MV-4-11 (cell line): ENCODE data around the gene SHANK2.
A peak's percentile ranks its signal among the peaks of the same experiment; 100 is the strongest.
"Not testable (repeated sequence)": the region's sequence is repeated elsewhere in the genome, so short reads cannot be mapped to it uniquely, and the experiment has no call there.

ENCODE experiments used
- DNase-seq: peaks from one replicate; lab custom pipeline; 2025; lab: John Stamatoyannopoulos, UW

SHANK2 gene

DNA sequence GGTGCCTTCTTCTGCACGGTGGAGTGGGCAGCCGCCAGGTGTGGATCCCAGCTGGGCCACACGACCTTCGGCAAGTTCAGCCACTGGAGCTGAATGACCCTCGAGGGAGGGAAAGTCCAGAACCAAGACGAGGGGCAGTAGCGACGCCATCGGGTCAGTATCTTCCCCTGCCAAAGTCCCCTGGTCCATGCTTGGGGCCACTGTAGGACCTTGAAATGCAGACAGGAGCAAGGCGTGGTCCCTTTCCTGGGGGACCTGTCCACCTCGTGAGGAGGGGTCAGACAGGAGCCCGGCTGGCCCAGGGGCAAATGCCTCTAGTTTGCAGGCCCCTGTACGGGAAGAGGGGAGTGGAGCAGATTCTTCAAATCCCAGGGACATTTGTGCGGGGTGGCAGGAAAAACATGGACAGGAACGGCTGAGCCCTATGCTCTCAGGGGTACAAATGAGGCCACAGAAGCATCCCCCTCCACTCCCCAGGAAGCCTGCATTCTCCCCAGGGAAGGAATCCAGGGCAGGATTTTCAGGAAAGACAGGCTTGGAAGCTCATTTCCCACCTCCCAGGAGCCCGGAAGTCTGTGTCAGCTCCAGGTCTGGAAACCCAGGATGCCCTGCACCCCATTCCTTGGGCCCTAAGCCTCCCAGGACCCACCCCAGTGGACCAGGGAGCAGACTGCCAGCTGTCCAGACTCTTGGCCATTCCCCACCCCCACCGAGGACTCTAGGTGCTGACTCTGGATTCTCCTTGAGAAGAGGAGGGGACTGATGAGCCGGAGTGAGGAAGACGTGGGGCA is 6.6 kb downstream of the SHANK2 start:
- DNase-seq = no peak

DNA sequence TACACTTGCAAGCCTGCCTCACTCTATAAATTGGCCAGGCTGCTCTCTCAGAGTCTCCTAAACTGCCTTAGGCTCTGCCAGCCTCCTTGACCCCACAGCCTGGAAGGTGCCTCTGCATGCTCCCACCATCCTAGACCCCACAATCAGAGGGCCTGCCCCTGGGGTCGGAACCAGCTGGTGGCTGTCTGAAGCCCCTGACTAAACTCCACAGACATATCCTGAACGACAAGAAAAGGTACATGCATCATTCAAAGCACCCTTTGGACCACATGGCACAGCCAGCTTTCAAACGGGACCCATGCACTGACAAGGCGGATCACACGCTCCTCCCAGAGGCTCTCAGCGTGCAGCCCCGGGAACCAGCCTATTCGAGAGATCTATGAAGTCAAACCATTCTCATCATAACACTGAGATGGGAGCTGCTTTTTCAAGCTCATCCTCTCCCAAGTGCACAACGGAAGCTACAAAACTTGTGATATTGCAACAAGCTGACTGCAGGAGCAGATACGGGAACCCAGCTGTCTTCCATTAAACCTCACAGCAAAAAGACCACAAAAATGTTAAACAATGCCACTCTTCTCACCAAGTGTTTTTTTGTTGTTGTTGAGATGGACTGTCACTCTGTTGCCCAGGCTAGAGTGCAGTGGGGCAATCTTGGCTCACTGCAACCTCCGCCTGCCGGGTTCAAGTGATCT is 8.1 kb downstream of the SHANK2 start:
- DNase-seq = no peak

DNA sequence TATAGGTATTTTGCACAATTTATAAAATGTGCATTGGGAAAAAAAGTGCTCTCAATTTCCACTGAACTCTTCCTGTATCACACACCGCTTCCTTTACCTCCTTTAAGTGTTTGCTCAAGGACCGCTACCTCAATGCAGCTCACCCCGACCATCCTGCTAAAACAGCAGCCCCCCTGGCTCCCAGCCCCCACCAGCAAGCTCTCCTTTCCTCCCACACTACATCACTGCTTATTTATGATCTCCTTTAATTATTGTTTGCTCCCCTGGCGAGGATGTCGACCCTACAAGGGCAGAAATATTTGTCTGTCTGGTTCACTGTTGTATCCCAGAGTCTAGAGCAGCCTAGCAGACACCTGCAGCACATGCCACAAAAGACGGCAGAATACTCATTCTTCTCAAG is 10.0 kb downstream of the SHANK2 start:
- DNase-seq = no peak

DNA sequence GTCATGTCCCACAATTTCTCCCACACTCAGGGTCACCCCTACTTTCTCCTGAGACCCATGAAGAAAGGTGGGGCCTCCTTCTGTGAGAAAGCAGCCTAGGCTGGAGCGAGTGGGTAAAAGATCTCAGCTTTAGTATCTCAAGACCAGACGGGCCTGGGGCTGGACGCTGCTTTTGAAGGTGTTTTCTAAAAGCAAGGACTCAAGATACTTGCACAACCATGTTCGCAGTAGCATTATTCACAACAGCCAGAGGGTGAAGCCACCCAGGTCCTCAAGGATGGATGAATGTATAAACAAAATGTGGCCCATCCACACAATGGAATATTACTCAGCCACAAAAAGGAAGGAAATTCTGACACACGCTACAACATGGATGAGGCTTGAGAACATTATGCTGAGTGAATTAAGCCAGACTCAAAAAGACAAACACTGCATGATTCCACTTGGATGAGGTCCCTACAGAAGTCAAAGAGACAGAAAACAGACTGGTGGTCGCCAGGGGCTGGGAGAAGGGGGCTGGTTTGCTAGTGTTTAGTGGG is 10.6 kb downstream of the SHANK2 start:
- no peak for DNase-seq

DNA sequence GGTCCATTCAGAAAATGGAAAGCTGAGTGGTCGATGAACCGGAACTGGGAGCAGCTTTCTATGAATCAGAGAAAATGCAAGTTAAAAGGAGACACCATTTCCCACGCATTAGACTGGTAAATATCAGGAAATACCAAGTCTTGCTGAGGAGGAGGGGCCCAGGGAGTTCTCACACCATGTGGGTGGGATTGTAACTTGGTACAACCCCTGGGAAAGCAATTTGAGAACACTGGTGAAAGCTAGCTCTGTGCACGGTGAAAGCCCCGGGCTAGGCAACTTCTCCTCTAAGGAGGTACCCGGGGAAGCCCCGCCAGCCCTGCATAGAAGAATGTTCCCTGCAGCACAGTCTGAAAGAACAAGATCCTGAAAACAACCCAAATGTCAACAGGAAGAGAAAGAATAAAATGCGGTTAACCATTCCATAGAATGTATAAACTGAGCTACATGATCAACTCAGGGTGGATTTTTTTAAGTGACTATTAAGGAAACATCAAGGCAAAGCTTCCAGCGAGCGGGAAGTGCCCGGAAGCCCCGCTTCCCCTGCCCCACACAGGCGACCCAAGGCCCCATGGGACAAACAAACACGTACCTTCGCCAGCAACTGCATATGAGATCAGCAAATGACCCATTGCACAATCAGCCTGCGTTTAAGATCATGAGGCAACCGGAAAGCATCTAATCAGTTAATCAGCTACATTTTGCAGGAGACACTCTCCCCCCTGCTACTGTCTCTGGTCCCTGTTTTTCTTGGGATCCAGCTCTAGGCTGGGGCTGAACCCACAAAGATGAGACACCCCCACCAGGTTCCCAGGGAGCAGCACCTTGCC is 11.3 kb downstream of the SHANK2 start:
- DNase-seq = peak; percentile 58

DNA sequence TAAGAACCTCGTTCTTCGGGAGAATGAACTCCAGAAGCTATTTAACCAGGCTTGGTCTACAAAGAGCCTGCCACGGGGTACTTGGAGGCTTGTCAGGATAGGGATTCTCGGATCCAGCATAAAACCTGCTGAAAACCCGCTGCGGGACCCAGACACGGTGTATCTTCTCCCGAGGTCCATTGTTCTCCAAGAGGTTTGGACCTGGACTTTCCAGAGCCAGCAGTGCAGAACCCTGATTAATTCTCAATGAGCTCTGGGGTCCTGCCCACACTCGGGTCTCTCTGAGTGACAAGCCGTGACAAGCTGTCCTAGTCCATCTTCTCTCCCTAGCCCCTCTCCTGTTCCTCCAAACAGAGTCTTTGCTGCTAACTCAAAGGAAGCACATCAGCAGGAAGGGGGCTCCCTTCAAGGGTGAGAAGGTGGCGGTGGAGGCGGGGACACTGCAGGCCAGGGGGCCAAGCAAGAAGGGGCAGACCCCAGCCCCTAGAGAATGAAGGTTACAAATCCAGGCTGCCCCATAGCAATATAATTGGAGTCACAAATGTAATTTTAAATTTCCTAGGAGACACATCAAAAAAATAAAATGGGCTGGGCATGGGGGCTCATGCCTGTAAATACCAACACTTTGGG is 12.2 kb downstream of the SHANK2 start:
- DNase-seq = no peak

DNA sequence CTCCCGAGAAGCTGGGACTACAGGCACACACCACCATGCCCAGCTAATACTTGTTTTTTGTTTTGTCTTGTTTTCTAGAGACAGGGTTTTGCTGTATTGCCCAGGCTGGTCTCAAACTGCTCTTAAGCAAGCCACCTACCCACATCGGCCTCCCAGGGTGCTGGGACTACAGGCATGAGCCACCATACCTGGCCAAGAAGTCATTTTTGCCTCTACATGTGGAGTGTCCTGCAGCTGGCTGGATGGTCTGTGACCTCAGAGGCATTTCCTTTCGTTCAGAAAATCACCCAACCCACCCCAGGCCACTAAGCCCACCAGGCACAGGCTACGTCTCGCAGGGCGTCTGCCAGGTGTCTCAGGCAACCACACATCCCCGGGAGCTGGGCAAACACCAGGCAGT is 12.8 kb downstream of the SHANK2 start:
- DNase-seq = no peak

DNA sequence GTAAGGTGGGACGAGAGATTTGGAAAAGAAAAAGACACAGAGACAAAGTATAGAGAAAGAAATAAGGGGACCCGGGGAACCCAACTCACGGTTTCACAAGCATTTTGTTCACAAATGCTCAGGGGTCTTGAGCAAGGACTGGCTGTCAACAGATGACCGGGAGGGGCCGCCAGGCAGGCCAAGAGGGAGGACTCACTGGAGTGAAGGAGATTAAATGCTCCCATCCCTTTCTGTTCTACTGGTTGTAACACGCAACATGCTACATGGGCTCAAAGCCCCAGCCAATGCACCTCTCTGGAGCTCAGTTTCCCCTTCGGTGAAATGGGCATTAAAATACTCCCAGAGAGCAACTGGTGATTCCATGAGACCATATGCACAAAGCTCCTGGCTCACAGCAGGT is 13.4 kb downstream of the SHANK2 start:
- DNase-seq = no peak

DNA sequence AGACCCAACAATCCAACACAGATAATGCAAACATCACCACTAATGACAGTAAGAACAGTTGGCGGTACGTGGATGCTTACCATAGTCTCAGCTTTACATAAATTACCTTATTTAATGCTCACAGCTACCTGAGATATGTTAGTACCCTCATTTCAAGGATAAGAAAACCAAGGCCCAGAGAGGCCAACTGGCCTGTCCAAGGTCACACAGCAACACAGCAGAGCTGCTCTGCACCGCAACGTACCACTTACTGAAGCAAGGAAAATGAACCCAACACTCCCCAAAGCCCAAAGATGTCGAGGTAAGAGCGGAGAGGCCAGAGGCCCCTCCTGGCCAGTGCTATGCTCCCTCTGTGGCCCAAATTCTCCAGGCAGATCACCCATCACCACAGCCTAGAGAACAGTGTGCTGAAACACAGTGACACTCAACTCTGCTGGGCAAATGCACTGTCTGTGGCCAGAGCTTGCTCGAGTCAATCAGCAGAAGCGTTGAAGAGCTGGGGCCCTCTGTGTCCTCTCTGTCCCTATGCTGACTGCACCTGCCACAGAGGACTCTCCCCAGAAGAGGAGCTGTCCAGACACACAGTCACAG is 14.0 kb downstream of the SHANK2 start:
- DNase-seq = no peak

DNA sequence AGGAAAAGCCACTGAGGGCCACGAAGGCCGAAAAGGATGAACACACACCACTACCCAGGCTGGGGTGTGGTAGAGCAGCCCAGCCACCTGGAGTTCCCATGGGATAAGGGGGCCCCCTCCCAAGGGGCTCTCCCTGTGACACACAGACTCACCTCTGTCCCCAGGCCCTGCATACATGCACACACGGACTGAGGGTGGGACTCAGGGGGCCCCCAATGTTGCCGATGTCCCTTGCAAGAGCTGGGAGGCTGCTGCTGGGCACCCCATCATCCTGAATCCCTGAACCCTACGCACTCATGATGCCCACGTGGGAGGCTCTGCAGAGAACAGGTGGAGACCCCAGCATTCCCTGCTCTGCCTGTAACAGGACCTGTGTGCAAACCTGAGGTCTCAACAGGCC is 14.5 kb downstream of the SHANK2 start:
- no peak for DNase-seq

DNA sequence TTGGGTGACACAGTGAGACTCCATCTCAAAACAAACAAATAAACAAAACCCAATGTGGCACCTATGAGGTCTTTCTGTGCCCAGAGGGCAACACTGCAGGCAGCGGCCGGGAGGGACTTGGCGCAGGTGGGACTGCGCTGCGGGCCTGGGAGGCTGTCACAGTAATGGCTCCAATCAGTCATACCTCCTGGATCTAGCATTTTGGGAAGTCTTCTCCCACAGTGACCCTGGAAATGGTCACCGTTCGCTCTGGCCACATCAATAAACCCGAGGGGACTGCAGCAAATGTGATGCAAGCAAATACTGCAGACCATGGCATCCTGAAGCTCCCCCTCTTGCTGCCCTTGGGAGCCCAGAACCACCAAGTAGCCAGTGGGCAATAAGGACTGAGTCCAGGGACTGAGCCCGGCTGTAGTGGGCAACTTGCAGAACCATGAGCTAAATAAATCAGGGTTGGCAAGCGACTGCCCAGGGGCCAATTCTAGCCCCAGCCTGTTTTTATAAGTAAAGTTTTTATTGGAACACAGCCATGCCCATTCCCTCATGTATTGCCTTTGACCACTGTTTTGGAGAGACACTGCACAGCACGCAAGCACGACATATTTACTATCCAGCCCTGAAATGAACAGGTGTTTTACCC is 15.4 kb downstream of the SHANK2 start:
- DNase-seq = no peak

DNA sequence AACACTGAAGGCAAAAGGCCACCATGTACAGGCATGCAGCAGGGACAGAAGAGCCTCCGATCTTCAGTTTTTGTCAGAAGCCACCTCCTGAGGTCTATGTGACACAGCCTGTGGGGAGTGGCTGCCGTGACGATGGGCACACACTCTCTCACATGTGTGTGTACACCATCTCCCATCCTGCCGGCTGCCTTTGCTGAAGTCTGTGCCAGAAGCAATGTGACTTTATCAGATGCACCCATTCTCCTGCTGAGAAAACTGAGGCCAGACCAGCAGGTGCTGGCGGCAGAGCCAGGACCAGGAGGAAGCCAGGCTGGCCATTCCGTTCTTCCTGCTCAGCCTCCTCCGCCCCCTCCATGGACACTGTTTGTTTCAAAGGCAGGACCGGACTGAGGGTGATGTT is 16.7 kb downstream of the SHANK2 start:
- DNase-seq = no peak

DNA sequence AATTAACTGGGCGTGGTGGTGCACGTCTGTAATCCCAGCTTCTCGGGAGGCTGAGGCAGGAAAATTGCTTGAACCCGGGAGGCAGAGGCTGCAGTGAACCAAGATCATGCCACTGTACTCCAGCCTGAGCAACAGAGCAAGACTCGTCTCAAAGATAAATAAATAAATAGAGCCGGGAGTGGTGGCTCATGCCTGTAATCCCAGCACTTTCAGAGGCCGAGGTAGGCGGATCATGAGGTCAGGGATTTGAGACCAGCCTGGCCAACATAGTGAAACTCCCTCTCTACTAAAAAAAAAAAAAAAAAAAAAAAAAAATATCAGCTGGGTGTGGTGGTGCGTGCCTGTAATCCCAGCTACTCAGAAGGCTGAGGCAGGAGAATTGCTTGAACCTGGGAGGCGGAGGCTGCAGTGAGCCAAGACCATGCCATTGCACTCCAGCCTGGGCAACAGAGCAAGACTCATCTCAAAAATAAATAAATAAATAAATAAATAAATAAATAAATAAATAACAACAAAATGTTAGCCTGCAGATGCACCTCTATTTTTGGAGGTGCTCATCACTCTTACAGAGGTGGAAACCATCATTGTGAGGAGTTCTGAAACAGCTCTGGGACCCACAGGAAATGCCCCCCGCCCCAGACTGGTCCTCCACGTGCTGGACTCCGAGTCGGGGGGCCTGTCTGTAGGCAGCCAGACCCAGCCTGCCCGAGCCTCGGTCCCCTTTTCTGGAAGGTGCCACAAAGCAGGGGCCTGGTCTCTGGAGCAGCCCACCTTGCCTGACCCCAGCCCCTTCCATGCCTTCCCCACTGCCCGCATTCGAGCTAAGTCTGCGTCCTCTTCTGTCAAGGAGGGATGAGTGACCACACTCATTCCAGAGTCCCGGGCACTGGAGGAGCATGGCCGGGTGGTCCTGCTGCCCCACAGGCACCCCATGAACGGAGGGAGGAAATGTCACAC is 18.2 kb downstream of the SHANK2 start:
- not testable (repeated sequence) for DNase-seq

DNA sequence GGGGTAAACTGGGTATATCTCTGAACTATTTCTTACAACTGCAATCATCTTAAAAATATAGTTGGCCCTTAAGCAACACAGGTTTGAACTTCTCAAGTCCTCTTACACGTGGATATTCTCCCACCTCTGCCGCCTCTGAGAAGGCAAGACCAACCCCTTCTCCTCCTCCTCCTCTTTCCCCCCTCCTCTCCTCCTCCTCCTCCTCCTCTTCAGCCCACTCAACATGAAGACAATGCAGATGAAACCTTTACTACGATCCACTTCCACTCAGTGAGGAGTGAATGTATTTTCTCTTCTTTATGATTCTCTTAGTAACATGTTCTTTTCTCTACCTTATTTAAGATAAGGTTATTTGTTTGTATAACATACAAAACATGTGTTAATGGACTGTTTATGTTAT is 20.0 kb downstream of the SHANK2 start:
- no peak for DNase-seq

DNA sequence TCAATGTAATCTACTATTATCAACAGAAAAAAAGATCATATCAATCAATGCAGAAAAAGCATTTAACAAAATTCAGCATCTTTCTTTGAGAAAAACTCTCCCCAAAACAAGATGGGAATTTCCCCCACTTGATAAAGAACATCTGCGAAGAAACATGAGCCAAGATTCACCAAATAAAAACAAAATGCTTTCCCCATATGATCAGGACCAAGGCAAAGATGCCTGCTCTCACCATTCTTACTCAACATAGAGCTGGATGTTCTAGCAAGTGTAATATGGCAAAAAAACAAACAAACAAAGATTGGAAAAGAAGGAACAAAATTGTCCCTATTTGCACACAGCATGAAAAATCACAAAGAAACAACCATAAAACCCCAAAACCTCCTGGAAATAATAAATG is 23.4 kb downstream of the SHANK2 start:
- DNase-seq = no peak

DNA sequence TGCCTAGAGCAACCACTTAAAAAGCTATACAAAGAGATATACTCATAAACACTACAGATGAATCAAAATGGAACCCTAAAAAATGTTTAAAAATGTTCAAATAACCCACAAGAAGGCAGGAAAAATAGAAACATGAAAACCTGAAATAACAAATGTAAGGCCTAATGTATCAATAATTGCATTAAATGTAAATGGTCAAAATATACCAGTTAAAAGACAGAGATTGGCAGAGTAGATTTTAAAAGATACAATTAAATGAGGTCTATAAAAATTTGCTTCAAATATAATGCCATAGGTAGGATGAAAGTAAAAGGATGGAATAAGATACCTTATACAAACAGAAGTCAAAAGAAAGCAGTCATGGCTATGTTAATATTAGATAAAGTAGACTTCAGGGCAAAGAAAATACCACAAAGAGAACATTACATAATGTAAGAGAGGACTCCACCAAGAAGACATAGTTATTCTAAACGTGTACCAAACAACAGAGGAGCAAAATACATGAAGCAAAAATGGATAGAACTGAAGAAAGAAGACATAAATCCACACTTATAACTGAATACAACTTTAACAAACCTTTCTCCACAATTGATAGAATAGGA is 25.2 kb downstream of the SHANK2 start:
- DNase-seq = no peak

DNA sequence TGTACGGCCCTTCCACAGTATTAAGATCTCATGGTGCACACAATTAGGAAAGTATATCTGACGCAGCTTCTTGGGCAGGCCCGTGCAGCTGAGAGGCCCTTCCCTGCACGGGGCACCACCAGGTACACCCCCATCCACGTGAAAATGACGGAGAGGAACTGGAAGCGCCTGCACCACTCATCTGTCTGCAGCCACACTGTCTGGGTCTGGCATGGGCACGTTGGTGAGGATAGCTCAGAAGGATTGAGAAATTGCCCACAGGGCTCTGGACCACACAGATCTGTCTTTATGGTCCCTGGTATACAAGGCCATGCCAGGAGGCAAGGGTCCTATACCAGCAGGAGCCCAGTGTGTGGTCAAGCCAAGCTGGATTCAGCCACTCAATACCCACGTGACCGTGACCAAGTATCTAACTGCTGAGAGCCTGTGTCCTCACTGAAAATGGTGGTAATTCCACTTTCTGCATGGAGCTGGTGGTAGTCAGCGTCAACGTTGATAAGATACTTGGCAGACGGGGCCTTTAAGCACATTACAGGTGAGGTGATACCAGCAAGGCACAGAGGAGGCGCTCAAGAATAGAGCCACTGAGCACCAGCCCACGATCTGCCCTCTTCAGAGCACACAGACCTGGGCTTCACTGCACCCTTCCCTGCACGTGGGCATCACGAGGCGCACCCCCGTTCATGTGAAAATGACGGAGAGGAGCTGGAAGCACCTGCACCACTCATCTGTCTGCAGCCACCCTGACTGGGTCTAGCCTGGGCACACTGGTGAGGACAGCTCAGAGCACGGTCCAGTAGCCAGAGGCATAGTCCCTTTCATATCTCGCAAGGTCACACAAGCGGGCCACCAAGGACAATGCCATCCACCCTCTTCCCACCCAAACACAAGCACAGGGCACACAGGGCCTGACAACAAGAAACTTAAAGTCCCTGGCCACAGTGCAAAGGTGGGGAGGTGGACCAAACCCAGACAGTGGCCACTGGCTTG is 28.4 kb downstream of the SHANK2 start:
- DNase-seq = no peak

DNA sequence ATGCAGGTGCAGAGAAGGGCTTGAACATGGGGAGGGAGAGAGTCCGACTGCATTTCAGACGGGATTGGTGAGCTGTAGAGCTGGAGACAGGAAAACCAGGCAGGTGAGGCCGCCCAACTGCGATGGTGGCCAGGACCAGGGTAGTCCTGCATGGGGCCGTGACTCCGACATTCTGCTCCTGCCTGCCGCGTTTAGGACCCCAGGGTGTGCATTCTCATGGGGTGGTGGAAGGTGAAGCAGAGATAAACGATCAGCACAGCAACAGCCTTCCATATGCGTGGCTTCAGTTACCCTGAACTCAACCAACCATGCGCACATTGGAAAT is 29.3 kb downstream of the SHANK2 start:
- no peak for DNase-seq
